ENCODE measurements around the gene ERC2.

- TF ChIP-seq CTCF (conservative IDR thresholded peaks at IDR 0.05; ENCODE audit: low read length): no peak
- no peak for TF ChIP-seq EZH2phosphoT487 (IDR thresholded peaks at IDR 0.05; ENCODE audit: borderline replicate concordance)
Measured at GRCh38 chr3:55893045-55893664, 575.1 kb downstream of the ERC2 start.
